Activated CD4-positive, alpha-beta T cell treated with anti-CD3 and anti-CD28 coated beads for 36 hours (primary cell): ENCODE results near the gene RPGR. TPM values are rescaled to one million over a fixed set of nuclear protein-coding genes. Genes with fewer than 3 reads are reported as not detected.

Experiments
- ATAC-seq: fragments of 200-7000 bp; cut with Tn5 transposase; one replicate; pipeline ENCODE4 v1.10.0; 2021; ENCODE audit warnings: mild to moderate bottlenecking, moderate library complexity
- CTCF ChIA-PET: fragments of 350-600 bp; sonication (Branson Sonifier 250); formaldehyde crosslinking; loops from one replicate; lab custom pipeline; 2021; ENCODE audit warnings: antibody characterized with exemption; lab: Charles Lee
- POLR2A ChIA-PET: fragments of 350-600 bp; sonication (Branson Sonifier 250); formaldehyde crosslinking; loops from one replicate; lab custom pipeline; 2021; ENCODE audit warnings: antibody characterized with exemption, inconsistent platforms; lab: Charles Lee
- DNase-seq: peaks from one replicate; pipeline ENCODE4 v3.0.0-alpha.2; 2020
- H3K27ac Mint-ChIP-seq: one replicate; pipeline ENCODE4 v1.8.0; 2021; ENCODE audit warnings: mixed read lengths
- H3K27me3 Mint-ChIP-seq: one replicate; pipeline ENCODE4 v1.8.0; 2021; ENCODE audit warnings: mixed read lengths
- H3K36me3 Mint-ChIP-seq: one replicate; pipeline ENCODE4 v1.8.0; 2021; ENCODE audit warnings: low read depth, mixed read lengths
- H3K4me1 Mint-ChIP-seq: one replicate; pipeline ENCODE4 v1.8.0; 2021; ENCODE audit warnings: mixed read lengths
- H3K4me3 Mint-ChIP-seq: one replicate; pipeline ENCODE4 v1.8.0; 2021; ENCODE audit warnings: mild to moderate bottlenecking, moderate library complexity, mixed read lengths
- H3K9me3 Mint-ChIP-seq: one replicate; pipeline ENCODE4 v1.8.0; 2021; ENCODE audit warnings: low read depth, mixed read lengths
- intact Hi-C, 2 experiments: fragments of 100-400 bp; cut with DNase I in 1 of 2; cut with micrococcal nuclease in 1 of 2; formaldehyde crosslinking; loops; one replicate each; pipeline versions ENCODE4 v1.14.2 to v1.15.1; 2022 to 2024; cut with DNase I, micrococcal nuclease
- total RNA-seq, 2 experiments: library from RNA; stranded (reverse); gene quantifications; one replicate each; pipeline ENCODE4 v1.2.3, GENCODE V29; 2021

RPGR gene
- total RNA-seq, 2 experiments from 2014 or later = 6.4 to 7.1 TPM

GRCh38 chrX:38220024-38220414 is 107.3 kb downstream of the RPGR start:
- POLR2A ChIA-PET = no interaction called here
- Mint-ChIP-seq H3K27me3 (peaks cover 26% of the 10 kb centered on the region), H3K4me1 (peaks cover 2% of the 10 kb centered on the region), H3K4me3 (no peak overlapping the region), H3K27ac (no peak overlapping the region), H3K9me3 (no peaks in the 10 kb centered on the region), H3K36me3 (no peaks in the 10 kb centered on the region)
- CTCF ChIA-PET = interaction anchor here (0.6 kb wide), 2 partner anchors 154 to 231 kb away, joined by 3 to 4 read pairs; no protein-coding TSS in a partner anchor
- ATAC-seq (peak; percentile 36), DNase-seq (peak; percentile 41)
- intact Hi-C loops = loop anchor here in 1 of 2 experiments (1.0 kb wide), 1 partner anchor 107 kb away; the partner anchor contains the start of gene RPGR

Other genes starting within 250 kb of the RPGR start
- not detected for gene SRPX, start 106.6 kb downstream of the RPGR start, total RNA-seq
- not detected for gene OTC, start 25.1 kb upstream of the RPGR start, total RNA-seq
- gene TSPAN7, start 234.0 kb upstream of the RPGR start, total RNA-seq = under 1 TPM; 0.42 to 0.85 TPM